Measurements from ENCODE around the gene ALDH1A2. TPM values are rescaled to one million over a fixed set of nuclear protein-coding genes. Genes with fewer than 3 reads are reported as not detected.
"Not testable (repeated sequence)": the region's sequence is repeated elsewhere in the genome, so short reads cannot be mapped to it uniquely, and the experiment has no call there.

The ALDH1A2 gene
- total RNA-seq = 10 to 100 TPM in 3 of 4 donors, 1 to 10 TPM in 1; 8.0 to 24.3 (median 13.9) TPM

GRCh38 chr15:58065445-58066041, at the start of gene ALDH1A2:
Gene ALDH1A2 (minus strand): TSS chr15:58065711. CDS start chr15:58065650, 61 bp downstream.
- peak within 1 kb of the TSS; percentile 20 to 53 (median 34) for H3K4me3 ChIP-seq
- peaks cover 0 to 69% of the 10 kb centered on the region in 2 donors for H3K27me3 ChIP-seq
- no peaks in the 10 kb centered on the region for H3K36me3 ChIP-seq
- WGBS, 2 donors = 3 to 5% methylated on average over 21 to 42 of the region's 75 CpGs
- peaks cover 0 to 16% (median 2%) of the 10 kb centered on the region in 4 donors for H3K4me1 ChIP-seq
- H3K9me3 ChIP-seq = no peaks in the 10 kb centered on the region
- peak within 1 kb of the TSS in 1 of 4 donors; percentile 30 for H3K27ac ChIP-seq
- DNase-seq (ENCODE audit: low spot score in 2 of 2) = no peak
- TF ChIP-seq POLR2A (IDR thresholded peaks at IDR 0.05) = no peak
- TF ChIP-seq EP300 (IDR thresholded peaks at IDR 0.05) = no peak
- no peak for TF ChIP-seq CTCF (IDR thresholded peaks at IDR 0.05)

- TF ChIP-seq CTCF (IDR thresholded peaks at IDR 0.05) = no peak
- TF ChIP-seq EP300 (IDR thresholded peaks at IDR 0.05) = no peak
- TF ChIP-seq POLR2A (IDR thresholded peaks at IDR 0.05) = no peak
- Histone ChIP-seq H3K27ac (no peak overlapping the region), H3K4me1 (no peaks in the 10 kb centered on the region), H3K36me3 (no peaks in the 10 kb centered on the region), H3K9me3 (no peaks in the 10 kb centered on the region), H3K4me3 (no peak overlapping the region), H3K27me3 (no peaks in the 10 kb centered on the region)
- DNase-seq (ENCODE audit: low spot score in 2 of 2) = no peak
Observed at GRCh38 chr15:58114812-58115211, 49.3 kb upstream of the ALDH1A2 start.

GRCh38 chr15:58114388-58114787, 48.9 kb upstream of the ALDH1A2 start:
- TF ChIP-seq EP300 (IDR thresholded peaks at IDR 0.05) = no peak
- no peak for TF ChIP-seq CTCF (IDR thresholded peaks at IDR 0.05)
- Histone ChIP-seq H3K9me3 (no peaks in the 10 kb centered on the region), H3K4me1 (no peaks in the 10 kb centered on the region), H3K27ac (no peak overlapping the region), H3K36me3 (no peaks in the 10 kb centered on the region), H3K27me3 (no peaks in the 10 kb centered on the region), H3K4me3 (no peak overlapping the region)
- WGBS, 2 donors = 80 to 85% methylated on average over 3 of the region's 3 CpGs
- DNase-seq (ENCODE audit: low spot score in 2 of 2) = no peak

GRCh38 chr15:58113358-58113757, 47.8 kb upstream of the ALDH1A2 start:
- H3K27ac ChIP-seq; H3K9me3 ChIP-seq; H3K27me3 ChIP-seq; H3K36me3 ChIP-seq; DNase-seq (ENCODE audit: low spot score in 2 of 2); H3K4me1 ChIP-seq; H3K4me3 ChIP-seq: not testable (repeated sequence)
- 48 to 51% methylated on average over 5 of the region's 5 CpGs for WGBS, 2 donors

- Histone ChIP-seq H3K36me3 (no peaks in the 10 kb centered on the region), H3K4me1 (no peaks in the 10 kb centered on the region), H3K4me3 (no peak overlapping the region), H3K27me3 (no peaks in the 10 kb centered on the region), H3K9me3 (no peaks in the 10 kb centered on the region), H3K27ac (no peak overlapping the region)
- TF ChIP-seq EP300 (IDR thresholded peaks at IDR 0.05) = no peak
- TF ChIP-seq POLR2A (IDR thresholded peaks at IDR 0.05) = no peak
- no peak for TF ChIP-seq CTCF (IDR thresholded peaks at IDR 0.05)
- DNase-seq (ENCODE audit: low spot score in 2 of 2) = no peak
- 91 to 95% methylated on average over 5 of the region's 5 CpGs for WGBS, 2 donors
Observed at GRCh38 chr15:58111718-58112104, 46.2 kb upstream of the ALDH1A2 start.

Data from tibial nerve (tissue), 4 donors.